Stimulated activated CD4-positive, alpha-beta T cell treated with anti-CD3 and anti-CD28 coated beads, Interleukin-1b, Interleukin-23, amount 100 ng/mL, for 48 hours (primary cell): Measurements from ENCODE around the gene CELF1.
A peak's percentile ranks its signal among the peaks of the same experiment; 100 is the strongest.

Source experiments
- DNase-seq: peaks from one replicate; pipeline ENCODE4 v3.0.0-alpha.2; 2020

Gene CELF1

GRCh38 chr11:47552566-47553405, at the start of gene CELF1:
Gene CELF1, minus strand, starts transcription at chr11:47553132. Its CDS starts 53,609 bp downstream, at chr11:47499523.
- peak; percentile 92 for DNase-seq

- no peak for DNase-seq
Observed at GRCh38 chr11:47599902-47600301, 47.0 kb upstream of the CELF1 start.

- DNase-seq = no peak
Observed at GRCh38 chr11:47595967-47596366, 43.0 kb upstream of the CELF1 start.

GRCh38 chr11:47595029-47595428, 42.1 kb upstream of the CELF1 start:
- DNase-seq = no peak

GRCh38 chr11:47593934-47594855, 41.3 kb upstream of the CELF1 start, which contains the start of gene C1QTNF4:
Gene C1QTNF4, minus strand, starts transcription at chr11:47594411. Its CDS starts 3,601 bp downstream, at chr11:47590810.
- DNase-seq = no peak

GRCh38 chr11:47593492-47593933, 40.6 kb upstream of the CELF1 start:
- DNase-seq = no peak

GRCh38 chr11:47592970-47593369, 40.0 kb upstream of the CELF1 start:
- DNase-seq = no peak

- no peak for DNase-seq
Observed at GRCh38 chr11:47592251-47592650, 39.3 kb upstream of the CELF1 start.

GRCh38 chr11:47591764-47592163, 38.8 kb upstream of the CELF1 start:
- no peak for DNase-seq

- no peak for DNase-seq
Observed at GRCh38 chr11:47589977-47590861, 37.3 kb upstream of the CELF1 start.

GRCh38 chr11:47589584-47589976, 36.6 kb upstream of the CELF1 start:
- DNase-seq = no peak

- no peak for DNase-seq
Observed at GRCh38 chr11:47589118-47589517, 36.2 kb upstream of the CELF1 start.

GRCh38 chr11:47587723-47588326, 34.9 kb upstream of the CELF1 start:
- DNase-seq = no peak

- DNase-seq = no peak
Observed at GRCh38 chr11:47587039-47587716, 34.2 kb upstream of the CELF1 start.

GRCh38 chr11:47586098-47586855, 33.3 kb upstream of the CELF1 start, which contains the start of gene FAM180B:
Gene FAM180B, plus strand, starts transcription at chr11:47586678. Its CDS starts 91 bp downstream, at chr11:47586769.
- DNase-seq = no peak

GRCh38 chr11:47583844-47584243, 30.9 kb upstream of the CELF1 start:
- no peak for DNase-seq

GRCh38 chr11:47578524-47579494, 25.9 kb upstream of the CELF1 start, which contains the start of the genes KBTBD4 and NDUFS3:
Gene KBTBD4, minus strand, starts transcription at chr11:47578970. Its CDS starts 19 bp downstream, at chr11:47578951.
Gene NDUFS3, plus strand, starts transcription at chr11:47579074. Its CDS starts 18 bp downstream, at chr11:47579092.
- DNase-seq = peak; percentile 90

GRCh38 chr11:47577460-47578041, 24.6 kb upstream of the CELF1 start:
- no peak for DNase-seq

- DNase-seq = no peak
Observed at GRCh38 chr11:47573321-47573720, 20.4 kb upstream of the CELF1 start.
